Stromal cell of bone marrow (primary cell): Measurements from ENCODE around the gene PRSS57.

Experiments used
- DNase-seq: peaks from one replicate; pipeline ENCODE4 v3.0.0-alpha.2; 2012; ENCODE audit warnings: low read depth

The PRSS57 gene

GRCh38 chr19:652467-653389, 42.5 kb downstream of the PRSS57 start:
- no peak for DNase-seq

GRCh38 chr19:651991-652390, 43.3 kb downstream of the PRSS57 start:
- DNase-seq = no peak

- DNase-seq = no peak
These were observed 44.0 kb downstream of the PRSS57 start for GRCh38 chr19:651114-651818.

GRCh38 chr19:650121-650520, 45.1 kb downstream of the PRSS57 start:
- no peak for DNase-seq

GRCh38 chr19:648904-649801, 46.1 kb downstream of the PRSS57 start:
- no peak for DNase-seq

GRCh38 chr19:648305-648704, 46.9 kb downstream of the PRSS57 start:
- DNase-seq = no peak

GRCh38 chr19:647566-648284, 47.5 kb downstream of the PRSS57 start:
- no peak for DNase-seq

GRCh38 chr19:646779-647565, 48.3 kb downstream of the PRSS57 start:
- DNase-seq = no peak

GRCh38 chr19:645912-646778, 49.1 kb downstream of the PRSS57 start:
- DNase-seq = no peak

GRCh38 chr19:644789-645188, 50.5 kb downstream of the PRSS57 start:
- no peak for DNase-seq

GRCh38 chr19:644363-644762, 50.9 kb downstream of the PRSS57 start:
- DNase-seq = no peak

- DNase-seq = no peak
These were observed 51.5 kb downstream of the PRSS57 start for GRCh38 chr19:643736-644135.

GRCh38 chr19:642767-643727, 52.2 kb downstream of the PRSS57 start:
- DNase-seq = no peak

- no peak for DNase-seq
These were observed 53.5 kb downstream of the PRSS57 start for GRCh38 chr19:641702-642101.

- DNase-seq = no peak
These were observed 54.6 kb downstream of the PRSS57 start for GRCh38 chr19:640606-641189.

- no peak for DNase-seq
These were observed 55.1 kb downstream of the PRSS57 start for GRCh38 chr19:640161-640558.

- DNase-seq = peak; percentile 69
These were observed 55.7 kb downstream of the PRSS57 start, which contains the start of gene FGF22 for GRCh38 chr19:639253-640160. FGF22 (plus strand) TSS chr19:639879; CDS start chr19:639926, 47 bp downstream.
